ENCODE results near the gene SLC48A1. TPM values are rescaled to one million over a fixed set of nuclear protein-coding genes. Genes with fewer than 3 reads are reported as not detected.
"Not testable (repeated sequence)": the region's sequence is repeated elsewhere in the genome, so short reads cannot be mapped to it uniquely, and the experiment has no call there.

SLC48A1 gene
- total RNA-seq, 1 donor from 2014 or later, result 5.1 TPM

DNA sequence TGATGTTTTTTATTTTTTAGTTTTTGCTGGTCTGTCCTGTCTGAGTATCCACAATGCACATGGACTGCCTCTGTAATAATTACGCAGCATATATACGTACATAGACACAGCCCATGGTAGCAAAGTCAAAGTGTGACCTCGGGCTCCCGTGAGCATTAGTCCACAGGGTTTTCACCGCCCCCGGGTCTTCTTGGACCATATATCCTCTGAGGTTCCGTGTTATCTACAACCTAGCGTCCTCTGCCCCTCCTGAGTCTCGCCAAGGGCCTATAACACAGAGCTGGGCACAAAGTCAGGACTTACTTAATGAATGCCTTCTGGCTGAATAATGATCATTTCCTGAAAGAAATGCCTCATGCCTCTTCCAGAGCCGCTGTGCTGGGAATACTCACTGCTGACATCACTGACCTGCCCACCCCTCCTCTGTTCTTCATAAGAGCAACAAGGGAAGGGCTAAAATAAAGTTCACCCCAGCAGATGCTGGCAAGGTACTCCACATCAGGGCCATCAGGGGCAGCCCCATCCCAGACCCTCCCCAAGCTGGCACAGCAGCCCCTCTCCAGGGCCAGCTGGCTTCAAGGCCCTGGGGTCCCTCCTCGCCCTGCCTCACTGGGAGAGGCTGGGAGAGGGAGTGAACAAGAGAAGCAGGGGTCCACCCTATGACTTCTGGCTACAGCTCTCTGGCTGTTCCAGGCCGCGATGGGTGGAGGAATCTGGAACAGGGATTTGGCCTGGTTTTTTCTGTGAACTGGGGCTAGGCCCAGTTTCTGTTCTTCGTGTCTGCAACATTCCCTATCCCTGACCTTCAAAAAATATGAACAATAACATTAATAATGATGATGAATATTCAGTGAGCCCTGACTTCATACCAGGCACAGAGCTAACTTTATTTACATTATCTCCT lies 38.8 kb downstream of the SLC48A1 start:
- peak; percentile 80 for DNase-seq (ENCODE audit: low spot score)

DNA sequence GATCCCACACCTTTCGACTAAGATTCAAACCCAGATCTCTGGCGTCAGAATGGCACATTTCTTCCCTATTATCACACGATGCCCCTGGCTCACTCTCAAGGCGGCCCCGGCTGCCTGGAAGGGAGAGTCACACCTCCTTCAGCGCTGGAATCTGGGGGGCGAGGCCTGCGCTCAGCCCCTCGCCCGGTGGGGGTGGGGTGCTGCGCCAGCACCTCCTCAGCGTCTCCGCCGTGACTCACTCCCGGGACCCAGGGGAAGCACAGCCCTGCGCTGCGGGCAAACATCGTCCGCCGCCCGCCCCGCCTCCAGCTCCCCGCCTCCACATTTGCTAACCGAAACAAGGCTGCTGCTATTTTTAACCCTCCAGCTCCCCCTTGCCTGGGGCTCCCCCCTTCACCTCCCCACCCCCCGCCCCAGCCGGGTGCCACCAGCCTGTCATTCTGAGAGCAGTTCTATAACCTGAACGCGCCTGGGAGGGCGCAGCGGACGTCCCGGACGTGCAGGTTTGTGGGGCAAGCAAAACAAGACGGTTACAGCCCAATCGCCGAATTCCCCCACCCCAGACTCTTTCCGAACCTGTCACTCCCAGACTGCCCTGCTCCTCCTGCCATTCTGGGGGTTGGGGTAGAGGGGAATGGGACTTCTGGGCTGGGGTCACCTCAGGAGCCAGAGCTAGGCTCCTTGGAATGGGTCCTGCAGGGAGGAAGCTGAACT lies 39.9 kb downstream of the SLC48A1 start:
- DNase-seq (ENCODE audit: low spot score), result peak; percentile 95

DNA sequence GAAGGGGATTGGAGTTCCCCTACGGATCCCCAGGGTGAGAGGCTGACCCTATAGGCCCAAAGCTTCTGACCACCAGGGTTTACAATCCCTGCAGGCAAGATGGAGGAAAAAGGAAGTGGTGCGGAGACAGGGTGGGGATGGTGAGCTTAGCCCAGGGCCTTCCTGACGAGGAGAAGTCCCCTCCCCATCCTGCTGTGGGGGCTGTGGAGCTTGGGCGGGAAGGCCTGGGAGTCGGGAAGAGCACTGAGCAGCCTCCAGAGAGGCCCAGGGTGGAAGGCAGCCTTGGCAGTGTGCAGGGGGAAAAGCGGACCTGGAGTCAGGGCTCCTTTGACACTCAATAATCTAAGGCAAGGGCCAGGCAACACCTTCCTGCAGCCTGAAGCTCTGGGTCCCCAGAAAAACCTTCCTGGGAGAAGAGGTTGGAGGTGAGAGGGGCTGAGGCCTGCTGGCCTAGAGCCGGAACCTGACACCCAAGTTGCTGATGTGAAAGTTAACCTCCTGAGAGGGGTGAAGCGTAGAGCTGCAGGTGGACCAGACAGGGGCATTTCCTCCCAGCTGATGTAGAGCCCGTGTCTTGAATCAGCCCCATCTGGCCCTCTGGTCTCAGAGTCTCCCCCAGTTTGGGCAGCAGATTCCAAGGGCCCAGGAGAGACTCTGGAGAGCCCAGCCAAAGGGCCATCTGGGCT lies 40.6 kb downstream of the SLC48A1 start:
- DNase-seq (ENCODE audit: low spot score), result peak; percentile 63

DNA sequence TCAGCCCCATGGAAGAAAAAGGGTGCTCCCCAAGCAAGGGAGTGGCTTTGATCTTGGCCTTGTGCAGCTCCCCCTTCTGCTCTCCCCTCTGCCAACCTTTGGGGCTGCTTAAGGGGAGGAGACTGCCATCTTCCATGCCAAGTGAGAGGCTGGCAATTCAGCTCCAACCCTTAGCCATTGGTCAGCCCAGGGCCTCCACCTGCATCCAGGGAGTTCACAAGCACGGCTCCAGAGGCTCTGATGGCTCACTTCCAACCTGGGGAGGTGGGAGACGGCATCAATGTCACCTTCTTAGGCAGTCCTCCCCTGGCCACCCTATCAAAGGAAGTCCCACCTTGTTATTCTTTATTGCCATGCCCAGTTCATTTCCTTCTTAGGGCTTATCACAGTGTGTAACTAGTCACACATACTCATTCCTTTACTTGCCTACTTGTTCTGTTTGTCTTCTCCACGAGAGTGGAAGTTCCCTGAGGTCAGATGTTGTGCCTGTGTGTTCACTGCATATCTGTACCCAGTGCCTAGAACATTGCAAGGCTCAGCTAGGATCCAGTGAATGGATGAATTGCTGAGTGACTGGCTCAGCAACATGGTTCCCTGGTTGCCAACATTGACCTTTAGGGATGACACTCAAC lies 41.6 kb downstream of the SLC48A1 start:
- DNase-seq (ENCODE audit: low spot score), result no peak

DNA sequence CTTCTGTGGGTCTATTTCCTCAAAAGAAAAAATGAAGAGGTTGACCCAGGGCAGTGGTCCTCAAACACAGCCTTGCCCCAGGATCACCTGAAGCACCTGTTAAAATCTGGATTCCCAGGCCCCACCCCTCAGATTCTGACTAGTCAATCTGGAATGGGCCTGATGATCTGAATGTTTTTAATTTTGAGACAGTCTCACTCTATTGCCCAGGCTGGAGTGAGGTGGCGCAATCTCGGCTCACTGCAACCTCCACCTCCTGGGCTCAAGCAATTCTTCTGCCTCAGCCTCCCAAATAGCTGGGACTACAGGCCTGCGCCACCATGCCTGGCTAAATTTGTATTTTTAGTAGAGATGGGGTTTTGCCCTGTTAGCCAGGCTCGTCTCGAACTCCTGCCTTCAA lies 42.4 kb downstream of the SLC48A1 start:
- DNase-seq (ENCODE audit: low spot score), result not testable (repeated sequence)

DNA sequence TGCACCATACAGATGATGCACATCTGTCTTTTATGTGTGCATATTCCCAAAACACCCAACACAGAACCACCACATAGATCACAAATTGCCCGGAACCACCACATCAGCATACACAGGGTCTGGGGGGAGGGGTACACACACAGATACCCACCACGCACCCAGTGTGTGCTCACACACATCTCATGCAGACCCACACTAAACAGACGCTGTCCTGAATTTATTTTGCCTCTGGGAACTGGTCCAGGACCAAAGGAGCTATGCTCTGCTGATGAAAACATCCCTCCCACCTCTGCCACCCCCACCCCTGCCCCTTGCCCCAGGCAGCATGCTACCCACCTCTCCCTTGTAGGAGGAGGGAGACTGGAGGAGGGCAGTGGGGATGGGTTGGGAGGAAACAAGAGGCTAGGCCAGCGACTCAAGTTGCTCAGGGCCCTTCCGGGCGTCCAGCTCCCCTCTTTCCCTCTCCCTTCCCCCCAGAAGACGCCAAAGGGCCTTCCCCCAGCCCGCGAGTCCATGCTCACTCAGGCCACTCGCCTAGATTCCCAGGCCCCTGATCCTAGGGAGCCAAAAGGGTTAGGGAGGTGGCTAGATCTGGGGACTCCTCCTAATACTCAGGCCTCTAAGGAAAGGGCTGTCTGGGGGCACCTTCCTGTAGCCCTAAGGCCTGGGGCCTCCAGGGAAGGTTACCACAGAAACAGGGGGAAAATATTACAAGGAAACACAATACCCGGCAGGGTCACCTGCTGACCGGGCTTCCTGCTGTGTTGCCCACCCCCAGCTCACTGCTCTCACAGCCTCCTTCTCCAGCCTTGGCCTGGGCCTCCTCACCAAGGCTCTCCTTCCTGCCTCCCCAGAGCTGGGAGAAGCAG lies 43.6 kb downstream of the SLC48A1 start:
- no peak for DNase-seq (ENCODE audit: low spot score)

DNA sequence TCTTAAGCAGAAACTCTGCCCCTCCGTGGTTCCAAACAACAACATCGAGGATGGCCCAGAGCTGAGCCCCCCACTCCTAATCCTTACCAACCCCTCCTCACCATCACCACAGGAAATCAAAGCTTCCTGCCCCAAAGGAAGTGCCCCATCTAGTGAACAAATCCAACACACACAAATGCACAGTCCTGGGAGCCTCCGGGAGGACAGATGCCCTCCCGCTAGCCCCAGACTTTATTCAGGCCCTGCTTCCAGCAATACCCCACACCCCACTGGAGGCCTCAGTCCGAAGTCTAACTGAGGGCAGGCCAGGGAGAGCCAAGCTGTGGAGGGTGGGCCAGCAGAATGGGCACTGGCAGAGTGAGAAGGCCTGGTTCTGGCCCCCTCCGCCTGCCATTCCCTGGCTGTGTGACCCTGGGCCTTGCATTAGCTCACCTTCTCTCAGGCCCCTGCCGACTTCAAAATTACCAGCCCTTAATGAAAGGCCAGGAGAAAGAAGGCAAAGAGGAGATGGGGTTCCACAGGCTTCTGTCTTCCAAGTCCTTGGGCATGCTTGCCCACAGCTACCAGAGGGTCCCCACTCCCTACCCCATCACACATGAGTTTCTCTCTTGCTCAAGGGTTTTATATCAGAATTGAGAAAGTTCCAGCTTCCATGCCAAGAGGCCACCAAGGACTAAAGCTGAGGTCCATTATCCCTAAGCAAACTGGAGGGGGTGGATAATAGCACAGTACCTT lies 44.4 kb downstream of the SLC48A1 start:
- DNase-seq (ENCODE audit: low spot score), result no peak

DNA sequence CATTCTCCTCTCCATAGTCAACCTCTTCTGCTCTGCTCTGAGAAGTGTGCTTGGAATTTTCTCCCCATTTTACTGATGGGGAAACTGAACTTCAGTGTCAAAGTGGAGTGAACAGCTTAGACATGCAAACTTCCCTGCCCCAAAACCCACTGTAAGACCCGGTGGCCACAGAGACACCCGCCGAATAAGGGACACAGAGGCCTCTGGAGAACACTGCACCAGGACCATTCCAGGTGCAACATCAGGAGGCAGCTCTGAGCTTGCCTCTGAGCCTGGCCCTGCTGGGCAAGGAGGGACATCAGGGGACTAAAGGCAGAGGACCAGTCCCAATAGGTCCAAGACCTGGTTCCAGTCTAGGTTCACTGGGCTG lies 45.0 kb downstream of the SLC48A1 start:
- DNase-seq (ENCODE audit: low spot score), result no peak

DNA sequence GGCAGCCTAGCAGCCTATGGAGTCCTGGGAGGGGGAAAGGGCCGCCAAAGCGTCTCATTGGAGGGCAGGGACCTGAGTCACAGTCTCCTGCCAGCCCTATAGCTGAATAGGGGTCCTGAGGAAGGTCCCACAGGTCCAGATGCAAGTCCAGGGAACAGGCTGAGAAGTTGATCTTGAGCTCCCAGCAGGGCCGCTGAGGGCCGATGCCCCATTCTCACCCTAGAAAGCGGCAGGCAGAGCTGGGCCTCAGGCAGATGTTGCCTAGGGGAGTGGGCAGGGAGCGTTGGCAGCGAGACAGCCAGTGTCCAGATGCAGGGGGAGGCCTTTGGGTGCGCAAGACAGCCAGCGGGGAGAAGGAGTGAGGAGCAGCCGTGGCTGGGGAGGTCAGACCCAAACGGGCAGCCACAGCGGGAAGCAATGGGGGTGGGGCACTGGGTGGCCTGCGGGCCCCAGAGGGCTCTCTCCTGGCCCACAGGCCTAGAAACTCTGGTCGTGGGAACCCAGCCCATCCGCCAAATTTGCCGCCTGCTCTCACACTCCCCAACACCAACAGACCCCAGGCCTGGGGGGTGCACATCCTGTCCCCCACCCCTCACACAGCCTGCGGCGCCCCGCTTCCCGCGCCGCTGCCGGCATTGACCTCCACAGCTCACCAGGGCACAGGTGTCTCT lies 45.6 kb downstream of the SLC48A1 start:
- no peak for DNase-seq (ENCODE audit: low spot score)

DNA sequence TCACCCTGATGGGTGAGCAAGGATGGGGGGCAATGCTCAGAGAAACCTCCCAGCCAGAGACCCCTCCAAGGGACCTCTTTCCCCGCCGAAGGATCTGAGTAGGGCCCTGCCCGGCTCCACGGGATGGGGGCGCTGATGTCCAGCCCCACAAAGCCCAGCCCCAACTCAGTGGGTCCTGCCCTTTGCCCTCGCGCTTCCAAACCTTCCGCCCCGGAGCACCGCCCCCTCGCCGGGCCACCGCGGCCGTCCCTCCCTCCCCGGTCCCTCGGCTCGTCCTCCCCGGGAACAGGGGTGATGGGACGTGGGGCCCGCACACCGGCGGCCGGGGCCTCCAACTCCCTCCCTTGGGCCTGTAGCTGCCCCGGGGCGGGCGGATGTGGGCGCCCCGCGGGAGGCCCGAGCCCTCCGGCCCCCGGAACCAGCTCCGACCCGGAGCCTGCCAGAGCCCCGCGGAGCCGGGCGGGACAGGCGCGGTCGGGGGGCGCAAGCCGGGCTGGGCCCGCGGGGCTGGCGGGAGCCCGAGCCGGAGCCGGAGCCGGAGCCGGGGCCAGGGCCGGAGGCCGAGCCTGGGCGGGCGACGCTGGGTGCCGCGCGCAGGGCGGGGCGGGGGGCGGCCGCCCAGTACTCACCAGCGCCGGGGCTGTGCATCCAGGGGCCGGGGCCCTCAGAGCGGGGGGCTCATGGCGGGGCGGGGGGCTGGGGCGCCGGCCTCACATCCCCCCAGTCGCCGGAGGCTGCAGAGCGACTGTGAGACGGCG lies 46.3 kb downstream of the SLC48A1 start:
- DNase-seq (ENCODE audit: low spot score), result peak; percentile 57

DNA sequence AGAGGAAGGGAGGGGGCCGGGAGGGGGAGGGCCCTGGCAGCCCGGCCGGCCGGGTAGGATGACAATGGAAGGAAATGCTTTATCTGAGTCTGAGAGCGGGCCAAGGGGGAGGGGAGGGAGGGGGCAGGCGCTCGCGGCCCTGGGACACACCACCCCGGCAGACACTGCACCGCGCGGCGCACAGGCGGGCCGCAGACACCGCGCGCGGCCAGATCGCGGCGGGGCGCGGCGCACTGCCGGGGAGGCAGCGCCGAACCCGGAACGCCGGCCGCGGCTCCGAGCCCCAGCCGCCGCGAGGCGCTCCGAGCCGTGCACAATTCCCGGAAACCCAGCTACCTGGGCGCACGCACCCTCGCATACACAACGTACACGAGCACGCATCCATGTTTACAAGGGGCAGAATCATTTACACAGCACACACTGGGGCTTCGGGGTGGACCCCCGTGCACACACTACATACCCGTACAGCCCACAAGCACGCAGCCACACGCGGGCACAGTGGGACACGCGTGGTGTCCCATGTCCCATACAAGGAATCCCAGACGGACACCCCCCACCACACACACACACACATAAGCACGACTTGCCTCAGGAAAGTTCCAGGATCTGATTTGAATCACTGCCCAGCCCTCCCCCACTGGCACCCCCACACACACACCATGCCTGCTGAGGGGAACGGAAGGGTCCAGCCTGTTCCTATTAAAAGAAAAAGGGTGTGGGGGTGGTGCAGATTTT lies 47.0 kb downstream of the SLC48A1 start, which contains the start of gene HDAC7:
HDAC7 (minus strand) TSS at position 8 of the 735 bp plus-strand sequence. CDS start 118 bp downstream, outside the sequence.
- peak; percentile 88 for DNase-seq (ENCODE audit: low spot score)

DNA sequence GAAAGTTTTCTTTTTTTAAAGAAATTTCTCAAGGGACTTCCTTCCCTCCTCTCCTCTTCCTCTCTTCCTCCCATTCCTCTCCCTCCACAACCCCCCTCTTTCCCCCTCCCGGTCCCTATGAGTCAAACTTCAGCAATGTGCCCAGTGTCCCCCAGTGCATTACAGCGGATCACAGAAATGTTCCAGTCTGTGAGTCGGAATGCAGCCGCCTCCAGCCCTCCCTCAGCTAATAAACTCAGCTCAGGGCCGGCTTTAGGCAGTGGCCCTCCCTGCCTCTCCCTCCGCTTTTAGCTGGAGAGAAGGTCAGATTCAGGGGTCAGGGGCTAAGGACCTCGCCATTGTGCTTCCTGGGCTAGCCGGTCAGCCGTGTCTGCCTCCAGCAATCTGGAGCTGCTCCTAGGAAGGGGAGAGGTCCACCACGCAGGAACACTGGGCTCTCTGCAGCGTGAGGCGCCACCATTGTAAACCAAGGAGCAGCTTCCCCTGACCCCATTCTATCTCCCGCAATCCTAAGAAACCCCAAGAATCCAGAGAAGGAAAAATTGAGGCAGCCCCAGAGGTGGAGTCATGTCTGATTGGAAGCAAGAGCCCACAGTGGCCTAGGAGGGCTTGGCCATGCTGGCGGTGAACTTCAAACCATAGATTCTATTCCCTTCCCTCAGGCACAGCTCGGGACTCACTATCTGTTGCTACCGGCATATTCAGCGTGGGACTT lies 47.8 kb downstream of the SLC48A1 start:
- peak; percentile 99 for DNase-seq (ENCODE audit: low spot score)

DNA sequence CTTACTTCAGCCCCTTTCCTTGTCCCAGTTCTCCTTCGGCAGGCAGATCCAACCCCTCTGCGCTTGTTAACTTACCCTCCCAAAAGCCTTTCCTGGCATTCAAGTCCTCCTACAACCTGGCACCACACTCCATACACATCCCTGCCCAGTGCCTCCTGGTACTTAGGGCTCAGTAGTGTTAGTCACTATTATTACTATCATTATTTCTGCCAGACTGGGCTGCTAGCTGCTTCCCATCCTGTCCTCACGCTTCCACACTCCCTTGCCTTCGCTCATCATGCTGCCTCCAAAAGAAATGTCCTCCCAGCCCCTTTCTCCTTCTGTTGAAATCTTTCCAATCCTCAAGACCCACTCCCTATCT lies 48.3 kb downstream of the SLC48A1 start:
- DNase-seq (ENCODE audit: low spot score), result no peak

DNA sequence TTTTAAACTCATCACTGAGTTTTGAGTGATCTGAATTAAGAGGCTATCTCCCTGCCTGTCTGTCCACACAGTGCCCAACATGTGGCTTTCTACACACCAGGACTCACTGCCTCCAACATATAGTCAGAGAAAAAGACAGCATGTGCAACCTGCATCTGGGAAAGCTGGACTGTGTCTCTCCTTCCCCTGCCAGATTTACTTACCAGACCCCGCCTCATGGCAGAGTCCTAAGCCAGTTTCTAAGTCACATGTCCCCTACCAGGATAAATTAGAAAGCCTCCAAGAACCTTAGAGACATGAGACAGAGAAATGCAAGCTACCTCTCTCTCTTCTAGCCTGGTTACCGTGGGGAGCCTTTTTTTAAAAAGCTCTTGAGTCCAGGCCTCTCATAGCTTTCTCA lies 49.4 kb downstream of the SLC48A1 start:
- DNase-seq (ENCODE audit: low spot score), result no peak

DNA sequence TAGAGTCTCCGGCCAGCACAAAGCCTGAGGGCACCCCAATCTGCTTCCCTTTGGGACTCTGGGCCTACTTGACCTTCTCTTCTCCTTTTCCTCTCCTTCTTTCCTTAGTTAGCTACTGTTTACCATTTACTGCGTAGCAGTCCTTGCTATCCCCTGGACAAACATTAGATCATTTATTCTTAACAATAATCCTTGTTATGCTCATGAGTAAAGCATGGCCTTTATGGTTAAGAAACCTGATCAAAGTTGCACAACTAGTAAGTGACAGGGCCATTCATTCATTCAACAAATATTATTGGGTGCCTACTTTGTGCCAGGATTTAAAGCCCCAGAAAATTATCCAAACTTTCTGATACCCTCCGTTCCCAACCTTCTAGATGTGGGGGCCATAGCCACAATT lies 49.8 kb downstream of the SLC48A1 start:
- no peak for DNase-seq (ENCODE audit: low spot score)

DNA sequence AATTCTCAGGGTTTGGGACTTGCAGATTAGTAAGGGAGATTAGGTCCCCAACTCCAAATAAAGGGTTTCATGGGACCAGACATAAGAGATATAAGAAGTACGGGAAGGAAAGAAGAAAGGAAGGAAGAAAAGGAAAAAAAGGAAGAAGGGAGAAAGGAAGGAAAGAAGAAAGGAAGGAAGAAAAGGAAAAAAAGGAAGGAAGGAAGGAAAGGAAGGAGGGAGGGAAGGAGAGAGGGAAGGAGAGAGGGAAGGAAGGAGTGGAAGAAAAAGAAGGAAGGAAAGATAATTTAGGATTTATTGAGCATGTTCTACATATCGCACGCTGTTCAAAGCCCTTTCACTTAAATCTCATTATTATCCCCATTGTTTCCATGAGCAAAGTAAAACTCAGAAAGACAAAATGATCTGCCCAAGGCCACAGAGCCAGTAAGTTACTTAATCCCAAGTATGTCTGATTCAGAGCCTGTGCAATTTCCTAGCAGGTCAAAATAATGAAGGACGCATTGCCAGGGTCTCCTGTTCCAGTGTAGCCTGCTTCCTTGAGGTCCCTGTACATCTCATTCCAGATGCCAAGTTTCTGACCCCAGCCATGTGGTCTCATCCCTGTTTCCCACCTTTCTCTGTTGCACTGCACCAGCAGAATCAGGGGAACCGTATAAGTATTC lies 50.5 kb downstream of the SLC48A1 start:
- no peak for DNase-seq (ENCODE audit: low spot score)

DNA sequence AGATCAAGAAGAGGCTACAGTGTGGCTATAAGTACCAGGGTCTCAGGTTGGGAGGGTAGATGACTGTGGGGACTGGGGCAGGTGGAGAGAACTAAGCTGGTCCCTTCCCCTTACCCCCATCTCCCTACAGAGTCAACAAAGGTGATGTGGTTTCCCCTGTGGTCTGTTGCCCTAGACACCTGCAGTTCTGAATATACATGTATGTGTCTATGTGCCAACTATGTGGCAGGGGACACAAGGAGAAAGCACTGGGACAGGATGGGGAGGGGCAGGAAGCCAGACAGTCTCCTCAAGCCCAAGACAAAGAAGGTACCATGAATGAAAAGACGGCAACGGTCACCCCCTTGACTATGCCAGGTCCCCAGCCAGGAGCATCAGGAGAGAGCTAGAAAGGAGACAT lies 51.2 kb downstream of the SLC48A1 start:
- no peak for DNase-seq (ENCODE audit: low spot score)

Data from umbilical cord (tissue), 2 donors.